Activated naive CD4-positive, alpha-beta T cell treated with anti-CD3 and anti-CD28 coated beads, Interleukin-2, amount 50 U/mL, for 72 hours (primary cell): ENCODE measurements around the gene SLC4A9. TPM values are rescaled to one million over a fixed set of nuclear protein-coding genes. Genes with fewer than 3 reads are reported as not detected.
"Not testable (repeated sequence)": the region's sequence is repeated elsewhere in the genome, so short reads cannot be mapped to it uniquely, and the experiment has no call there.

Experiments used
- ATAC-seq, 2 donors: fragments of 150-1000 bp; cut with Tn5 transposase; 2 replicates each; pipeline ENCODE4 v1.10.0; 2021; ENCODE audit warnings: mild to moderate bottlenecking in 2 of 2, moderate library complexity in 2 of 2
- DNase-seq, 2 donors: peaks; one replicate each; pipeline ENCODE4 v3.0.0; 2021 to 2022; ENCODE audit warnings: low spot score in 2 of 2
- H3K27ac Mint-ChIP-seq, 2 donors: one replicate each; pipeline ENCODE4 v1.8.0; 2022; ENCODE audit warnings: mild to moderate bottlenecking in 2 of 2, mixed read lengths in 2 of 2
- H3K36me3 Mint-ChIP-seq, 2 donors: one replicate each; pipeline ENCODE4 v1.8.0; 2022; ENCODE audit warnings: mixed read lengths in 2 of 2
- H3K9me3 Mint-ChIP-seq, 2 donors: one replicate each; pipeline ENCODE4 v1.8.0; 2022; ENCODE audit warnings: mixed read lengths in 2 of 2
- total RNA-seq, 2 donors: library from RNA; stranded (reverse); gene quantifications; one replicate each; pipeline ENCODE4 v1.2.3, GENCODE V29; 2022

SLC4A9 gene
- total RNA-seq, 2 donors from 2014 or later: 0.25 to 0.41 TPM

GRCh38 chr5:140329739-140330481 is 30.1 kb upstream of the SLC4A9 start:
- H3K27ac Mint-ChIP-seq: no peak overlapping the region
- ATAC-seq: no peak
- DNase-seq: no peak
- H3K36me3 Mint-ChIP-seq: peaks cover 0 to 5% of the 10 kb centered on the region in 2 donors
- no peaks in the 10 kb centered on the region for H3K9me3 Mint-ChIP-seq

GRCh38 chr5:140331638-140332037 is 28.4 kb upstream of the SLC4A9 start:
- ATAC-seq (no peak), DNase-seq (no peak)
- Mint-ChIP-seq H3K9me3 (no peaks in the 10 kb centered on the region), H3K36me3 (peaks cover 0 to 9% of the 10 kb centered on the region in 2 donors), H3K27ac (no peak overlapping the region)

GRCh38 chr5:140336388-140336787 is 23.6 kb upstream of the SLC4A9 start:
- peak overlapping the region in 1 of 2 donors; percentile 1 for H3K27ac Mint-ChIP-seq
- ATAC-seq (no peak), DNase-seq (no peak)
- peaks cover 1 to 17% of the 10 kb centered on the region in 2 donors for H3K36me3 Mint-ChIP-seq
- H3K9me3 Mint-ChIP-seq: no peaks in the 10 kb centered on the region

- H3K9me3 Mint-ChIP-seq: peaks cover 0 to 5% of the 10 kb centered on the region in 2 donors
- H3K36me3 Mint-ChIP-seq: peaks cover 15 to 29% of the 10 kb centered on the region in 2 donors
- DNase-seq (no peak), ATAC-seq (no peak)
- peak overlapping the region in 1 of 2 donors; percentile 53 for H3K27ac Mint-ChIP-seq
Measured at GRCh38 chr5:140337880-140338279, 22.1 kb upstream of the SLC4A9 start.

- DNase-seq: no peak
- no peak for ATAC-seq
- peaks cover 0 to 5% of the 10 kb centered on the region in 2 donors for H3K9me3 Mint-ChIP-seq
- peaks cover 15 to 33% of the 10 kb centered on the region in 2 donors for H3K36me3 Mint-ChIP-seq
- H3K27ac Mint-ChIP-seq: no peak overlapping the region
Measured at GRCh38 chr5:140338336-140338735, 21.7 kb upstream of the SLC4A9 start.

- no peak for ATAC-seq
- peak overlapping the region in 1 of 2 donors; percentile 41 for H3K27ac Mint-ChIP-seq
- peaks cover 15 to 33% of the 10 kb centered on the region in 2 donors for H3K36me3 Mint-ChIP-seq
- H3K9me3 Mint-ChIP-seq: peaks cover 0 to 5% of the 10 kb centered on the region in 2 donors
- DNase-seq: no peak
Measured at GRCh38 chr5:140338908-140339307, 21.1 kb upstream of the SLC4A9 start.

- peak in 1 of 2 donors; percentile 57 for ATAC-seq
- DNase-seq: no peak
- H3K36me3 Mint-ChIP-seq: peaks cover 15 to 37% of the 10 kb centered on the region in 2 donors
- no peak overlapping the region for H3K27ac Mint-ChIP-seq
- peaks cover 0 to 5% of the 10 kb centered on the region in 2 donors for H3K9me3 Mint-ChIP-seq
Measured at GRCh38 chr5:140339636-140340035, 20.4 kb upstream of the SLC4A9 start.

- Mint-ChIP-seq H3K36me3 (peaks cover 15 to 42% of the 10 kb centered on the region in 2 donors), H3K27ac (peak overlapping the region in 1 of 2 donors; percentile 89), H3K9me3 (peaks cover 0 to 5% of the 10 kb centered on the region in 2 donors)
- DNase-seq (no peak), ATAC-seq (no peak)
Measured at GRCh38 chr5:140340605-140341121, 19.3 kb upstream of the SLC4A9 start.

- DNase-seq (no peak), ATAC-seq (no peak)
- peak overlapping the region in 1 of 2 donors; percentile 89 for H3K27ac Mint-ChIP-seq
- H3K9me3 Mint-ChIP-seq: peaks cover 0 to 5% of the 10 kb centered on the region in 2 donors
- peaks cover 15 to 39% of the 10 kb centered on the region in 2 donors for H3K36me3 Mint-ChIP-seq
Measured at GRCh38 chr5:140341591-140341990, 18.4 kb upstream of the SLC4A9 start.

GRCh38 chr5:140342287-140342686 is 17.7 kb upstream of the SLC4A9 start:
- Mint-ChIP-seq H3K36me3 (peaks cover 15 to 39% of the 10 kb centered on the region in 2 donors), H3K9me3 (peaks cover 0 to 5% of the 10 kb centered on the region in 2 donors), H3K27ac (peak overlapping the region; percentile 89 to 93)
- ATAC-seq: peak; percentile 22 to 32
- peak in 1 of 2 donors; percentile 27 for DNase-seq

GRCh38 chr5:140342896-140343295 is 17.1 kb upstream of the SLC4A9 start:
- ATAC-seq: no peak
- no peak for DNase-seq
- Mint-ChIP-seq H3K36me3 (peaks cover 15 to 39% of the 10 kb centered on the region in 2 donors), H3K9me3 (peaks cover 0 to 5% of the 10 kb centered on the region in 2 donors), H3K27ac (peak overlapping the region in 1 of 2 donors; percentile 89)

- not testable (repeated sequence) for DNase-seq, H3K27ac Mint-ChIP-seq, ATAC-seq, H3K9me3 Mint-ChIP-seq
- peaks cover 15 to 39% of the 10 kb centered on the region in 2 donors for H3K36me3 Mint-ChIP-seq
Measured at GRCh38 chr5:140343849-140344248, 16.1 kb upstream of the SLC4A9 start.

- Mint-ChIP-seq H3K36me3 (peaks cover 15 to 39% of the 10 kb centered on the region in 2 donors), H3K27ac (no peak overlapping the region), H3K9me3 (peaks cover 0 to 5% of the 10 kb centered on the region in 2 donors)
- ATAC-seq (peak; percentile 33 to 57), DNase-seq (no peak)
Measured at GRCh38 chr5:140344683-140345423, 15.1 kb upstream of the SLC4A9 start.

- no peak for DNase-seq
- Mint-ChIP-seq H3K36me3 (peaks cover 15 to 32% of the 10 kb centered on the region in 2 donors), H3K27ac (peak overlapping the region in 1 of 2 donors; percentile 27), H3K9me3 (peaks cover 0 to 5% of the 10 kb centered on the region in 2 donors)
- peak in 1 of 2 donors; percentile 20 for ATAC-seq
Measured at GRCh38 chr5:140345919-140346347, 14.1 kb upstream of the SLC4A9 start.

GRCh38 chr5:140346348-140347221 is 13.4 kb upstream of the SLC4A9 start, which contains the start of gene HBEGF:
HBEGF (minus strand) TSS chr5:140346603; CDS start chr5:140346328, 275 bp downstream.
- DNase-seq (peak; percentile 51 to 71), ATAC-seq (peak; percentile 67 to 71)
- H3K36me3 Mint-ChIP-seq: peaks cover 12 to 30% of the 10 kb centered on the region in 2 donors
- H3K9me3 Mint-ChIP-seq: peaks cover 0 to 5% of the 10 kb centered on the region in 2 donors
- peak within 1 kb of the TSS in 1 of 2 donors; percentile 27 for H3K27ac Mint-ChIP-seq

- ATAC-seq: no peak
- no peak overlapping the region for H3K27ac Mint-ChIP-seq
Measured at GRCh38 chr5:140347360-140347759, 12.6 kb upstream of the SLC4A9 start.

More at GRCh38 chr5:140347360-140347759, 12.6 kb upstream of the SLC4A9 start:
- no peak for DNase-seq
- peaks cover 4 to 24% of the 10 kb centered on the region in 2 donors for H3K36me3 Mint-ChIP-seq
- no peaks in the 10 kb centered on the region for H3K9me3 Mint-ChIP-seq
